Nephron progenitor cell (in vitro differentiated cells): ENCODE measurements around the gene CALML6.

Experiments used
- DNase-seq: peaks from one replicate; pipeline ENCODE4 v3.0.0; 2021
- H3K27ac Mint-ChIP-seq: 2 replicates; pipeline ENCODE4 v1.8.0; 2021; ENCODE audit warnings: mild to moderate bottlenecking, moderate library complexity, mixed read lengths
- H3K27me3 Mint-ChIP-seq: 2 replicates; pipeline ENCODE4 v1.8.0; 2021; ENCODE audit warnings: mild to moderate bottlenecking, low read depth, mixed read lengths; ENCODE audit not compliant: poor library complexity
- H3K36me3 Mint-ChIP-seq: 2 replicates; pipeline ENCODE4 v1.8.0; 2021; ENCODE audit warnings: low read depth, mixed read lengths
- H3K4me1 Mint-ChIP-seq: 2 replicates; pipeline ENCODE4 v1.8.0; 2021; ENCODE audit warnings: mixed read lengths
- H3K4me3 Mint-ChIP-seq: 2 replicates; pipeline ENCODE4 v1.8.0; 2021; ENCODE audit warnings: mild to moderate bottlenecking, moderate library complexity, mixed read lengths
- H3K9me3 Mint-ChIP-seq: 2 replicates; pipeline ENCODE4 v1.8.0; 2021; ENCODE audit warnings: mild to moderate bottlenecking, moderate library complexity, mixed read lengths
- TF ChIP-seq, protein P1 (sequence below): fragments of 200-600 bp; sonication (generic); IDR thresholded peaks from 2 replicates; pipeline ENCODE4 v1.5.0; 2021; ENCODE audit warnings: antibody characterized with exemption

CALML6 gene

DNA sequence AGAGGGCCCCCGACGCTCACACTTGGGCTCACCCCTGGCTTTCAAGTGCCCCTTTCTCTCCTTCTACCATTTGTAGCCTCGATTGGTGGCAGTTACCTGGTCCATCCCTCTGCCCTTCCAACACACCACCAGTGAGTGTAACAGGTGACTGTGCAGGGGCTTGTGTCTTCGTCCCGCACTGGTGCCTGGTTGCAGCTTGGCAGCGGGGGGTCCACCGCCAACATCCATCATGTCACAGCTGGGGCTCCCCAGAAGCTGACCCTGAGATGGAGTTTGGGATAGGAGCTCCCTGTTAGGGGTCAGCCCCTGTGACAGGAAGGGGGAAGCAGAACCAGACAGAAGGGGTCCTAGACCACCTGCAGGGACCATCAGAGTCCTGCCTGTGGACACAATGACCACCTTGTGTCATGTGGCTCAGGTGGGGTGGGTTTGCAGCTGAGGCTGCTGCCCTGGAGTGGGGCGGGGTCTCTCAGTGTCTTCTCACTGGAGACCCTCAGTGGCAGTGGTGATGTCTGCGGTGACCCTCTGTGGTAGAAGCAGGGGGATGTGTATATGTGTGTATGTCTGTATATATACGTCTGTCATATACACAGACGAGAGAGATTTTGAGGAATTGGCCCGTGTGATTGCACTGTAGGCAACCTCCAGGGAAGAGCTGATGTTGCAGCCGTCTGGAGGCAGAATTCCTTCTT is 3.6 kb upstream of the CALML6 start:
- H3K27ac Mint-ChIP-seq: no peak overlapping the region
- no peak for DNase-seq
- peaks cover 43% of the 10 kb centered on the region for H3K4me1 Mint-ChIP-seq
- TF ChIP-seq, protein P1, sequence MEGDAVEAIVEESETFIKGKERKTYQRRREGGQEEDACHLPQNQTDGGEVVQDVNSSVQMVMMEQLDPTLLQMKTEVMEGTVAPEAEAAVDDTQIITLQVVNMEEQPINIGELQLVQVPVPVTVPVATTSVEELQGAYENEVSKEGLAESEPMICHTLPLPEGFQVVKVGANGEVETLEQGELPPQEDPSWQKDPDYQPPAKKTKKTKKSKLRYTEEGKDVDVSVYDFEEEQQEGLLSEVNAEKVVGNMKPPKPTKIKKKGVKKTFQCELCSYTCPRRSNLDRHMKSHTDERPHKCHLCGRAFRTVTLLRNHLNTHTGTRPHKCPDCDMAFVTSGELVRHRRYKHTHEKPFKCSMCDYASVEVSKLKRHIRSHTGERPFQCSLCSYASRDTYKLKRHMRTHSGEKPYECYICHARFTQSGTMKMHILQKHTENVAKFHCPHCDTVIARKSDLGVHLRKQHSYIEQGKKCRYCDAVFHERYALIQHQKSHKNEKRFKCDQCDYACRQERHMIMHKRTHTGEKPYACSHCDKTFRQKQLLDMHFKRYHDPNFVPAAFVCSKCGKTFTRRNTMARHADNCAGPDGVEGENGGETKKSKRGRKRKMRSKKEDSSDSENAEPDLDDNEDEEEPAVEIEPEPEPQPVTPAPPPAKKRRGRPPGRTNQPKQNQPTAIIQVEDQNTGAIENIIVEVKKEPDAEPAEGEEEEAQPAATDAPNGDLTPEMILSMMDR: no peak
- no peaks in the 10 kb centered on the region for H3K36me3 Mint-ChIP-seq
- no peak overlapping the region for H3K4me3 Mint-ChIP-seq
- H3K9me3 Mint-ChIP-seq: no peaks in the 10 kb centered on the region
- peaks cover 9% of the 10 kb centered on the region for H3K27me3 Mint-ChIP-seq

DNA sequence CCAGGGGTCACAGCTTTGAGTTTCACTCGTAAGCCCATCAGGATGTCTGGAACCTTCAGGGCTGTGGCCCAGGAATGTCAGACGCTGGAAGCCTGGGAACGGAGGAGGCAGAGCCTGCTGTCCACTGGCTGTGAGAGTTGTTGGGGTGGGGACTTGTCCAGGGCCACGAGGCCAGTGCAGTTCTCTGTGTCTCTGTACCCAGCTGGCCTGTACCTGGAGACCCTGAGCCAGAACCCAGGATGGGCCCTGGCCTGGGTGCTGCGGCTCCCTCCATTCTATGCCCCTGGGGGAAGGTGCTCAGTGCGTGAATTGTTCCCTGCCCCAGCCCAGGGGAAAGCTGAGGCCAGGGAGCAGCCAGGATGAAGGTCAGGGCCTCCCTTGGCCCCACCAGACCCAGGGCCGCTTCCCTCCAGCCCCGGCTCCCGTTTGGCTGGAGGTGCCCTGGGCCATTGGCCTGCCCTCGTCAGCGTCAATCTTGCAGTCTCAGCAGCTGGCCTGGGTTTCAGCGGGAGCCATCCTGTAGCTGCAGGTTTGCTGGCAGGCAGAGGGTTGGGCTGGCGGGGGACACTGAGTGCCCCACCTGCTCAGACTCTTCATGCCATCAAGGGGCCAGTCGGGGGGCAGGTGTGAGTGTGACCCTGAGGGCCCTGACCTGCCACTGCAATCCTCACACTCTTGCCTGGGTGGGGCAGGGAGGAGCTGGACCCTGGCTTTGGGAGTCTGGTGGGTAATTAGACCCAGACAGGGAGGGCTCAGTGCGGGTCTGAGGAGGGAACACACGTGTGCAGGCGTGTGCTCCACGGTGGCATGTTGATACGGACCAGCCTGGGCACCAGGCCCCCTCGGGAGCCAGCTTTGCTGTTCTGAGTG is 724 bp upstream of the CALML6 start:
- peaks cover 52% of the 10 kb centered on the region for H3K4me1 Mint-ChIP-seq
- H3K27me3 Mint-ChIP-seq: peaks cover 18% of the 10 kb centered on the region
- H3K36me3 Mint-ChIP-seq: no peaks in the 10 kb centered on the region
- H3K27ac Mint-ChIP-seq: peak overlapping the region; percentile 66
- no peaks in the 10 kb centered on the region for H3K9me3 Mint-ChIP-seq
- TF ChIP-seq, protein P1: no peak
- no peak for DNase-seq
- H3K4me3 Mint-ChIP-seq: no peak overlapping the region

DNA sequence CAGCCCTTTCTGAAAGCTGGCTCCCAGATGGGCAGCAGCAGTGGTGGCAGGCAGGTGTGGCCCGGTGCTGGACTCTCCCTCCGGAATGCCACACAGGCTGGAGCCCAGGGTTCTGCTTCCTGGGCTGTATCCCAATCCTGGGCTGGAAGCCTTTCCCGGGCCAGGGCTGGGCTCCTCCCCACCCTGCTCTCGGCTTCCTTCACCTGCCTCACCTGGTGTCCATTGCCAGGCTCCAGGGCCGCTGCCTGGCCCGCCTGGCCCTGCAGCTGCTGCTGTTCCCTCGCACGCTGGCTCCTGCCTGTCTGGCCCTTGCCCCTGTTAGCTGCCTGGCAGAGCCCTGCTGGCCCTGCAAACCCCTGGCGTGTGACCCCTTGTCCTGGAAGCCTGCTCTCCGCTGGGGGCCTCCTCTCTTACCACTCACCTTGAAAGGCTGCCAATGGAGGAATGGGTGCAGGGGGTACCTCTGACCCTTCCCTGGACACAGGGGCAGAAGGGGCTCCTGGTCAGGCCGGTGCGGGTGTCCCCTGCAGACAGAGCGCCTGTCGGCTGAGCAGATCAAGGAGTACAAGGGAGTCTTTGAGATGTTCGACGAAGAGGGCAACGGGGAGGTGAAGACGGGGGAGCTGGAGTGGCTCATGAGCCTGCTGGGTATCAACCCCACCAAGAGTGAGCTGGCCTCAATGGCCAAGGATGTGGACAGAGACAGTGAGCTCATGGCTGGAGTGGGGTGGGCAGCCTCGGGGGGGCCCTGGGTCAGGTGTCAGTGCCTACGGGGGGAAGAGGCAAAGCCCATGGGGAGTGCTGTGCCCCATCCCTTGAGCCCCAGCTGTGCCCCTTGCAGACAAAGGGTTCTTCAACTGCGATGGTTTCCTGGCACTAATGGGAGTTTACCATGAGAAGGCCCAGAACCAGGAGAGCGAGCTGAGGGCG is 1.1 kb downstream of the CALML6 start:
- H3K27me3 Mint-ChIP-seq: peaks cover 16% of the 10 kb centered on the region
- no peak overlapping the region for H3K4me3 Mint-ChIP-seq
- no peaks in the 10 kb centered on the region for H3K36me3 Mint-ChIP-seq
- no peak for DNase-seq
- TF ChIP-seq, protein P1: no peak
- peaks cover 39% of the 10 kb centered on the region for H3K4me1 Mint-ChIP-seq
- no peak overlapping the region for H3K27ac Mint-ChIP-seq
- no peaks in the 10 kb centered on the region for H3K9me3 Mint-ChIP-seq

DNA sequence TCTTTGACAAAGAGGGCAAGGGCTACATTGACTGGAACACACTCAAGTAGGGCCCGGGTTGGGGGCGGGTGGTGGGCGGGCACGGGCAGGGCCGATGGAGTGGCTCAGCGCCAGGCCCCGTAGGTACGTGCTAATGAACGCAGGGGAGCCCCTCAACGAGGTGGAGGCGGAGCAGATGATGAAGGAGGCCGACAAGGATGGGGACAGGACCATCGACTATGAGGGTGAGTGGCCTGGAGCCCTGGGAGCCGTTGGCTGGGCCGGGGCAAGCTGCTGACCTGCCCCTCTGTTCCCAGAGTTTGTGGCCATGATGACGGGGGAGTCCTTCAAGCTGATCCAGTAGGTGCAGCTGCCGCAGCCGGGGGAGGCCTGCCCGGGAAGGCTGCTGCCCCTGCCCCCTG is 1.8 kb downstream of the CALML6 start:
- Mint-ChIP-seq H3K27me3 (peaks cover 14% of the 10 kb centered on the region), H3K4me3 (no peak overlapping the region), H3K27ac (no peak overlapping the region), H3K9me3 (no peaks in the 10 kb centered on the region), H3K4me1 (peaks cover 32% of the 10 kb centered on the region), H3K36me3 (no peaks in the 10 kb centered on the region)
- no peak for DNase-seq
- TF ChIP-seq, protein P1: no peak

DNA sequence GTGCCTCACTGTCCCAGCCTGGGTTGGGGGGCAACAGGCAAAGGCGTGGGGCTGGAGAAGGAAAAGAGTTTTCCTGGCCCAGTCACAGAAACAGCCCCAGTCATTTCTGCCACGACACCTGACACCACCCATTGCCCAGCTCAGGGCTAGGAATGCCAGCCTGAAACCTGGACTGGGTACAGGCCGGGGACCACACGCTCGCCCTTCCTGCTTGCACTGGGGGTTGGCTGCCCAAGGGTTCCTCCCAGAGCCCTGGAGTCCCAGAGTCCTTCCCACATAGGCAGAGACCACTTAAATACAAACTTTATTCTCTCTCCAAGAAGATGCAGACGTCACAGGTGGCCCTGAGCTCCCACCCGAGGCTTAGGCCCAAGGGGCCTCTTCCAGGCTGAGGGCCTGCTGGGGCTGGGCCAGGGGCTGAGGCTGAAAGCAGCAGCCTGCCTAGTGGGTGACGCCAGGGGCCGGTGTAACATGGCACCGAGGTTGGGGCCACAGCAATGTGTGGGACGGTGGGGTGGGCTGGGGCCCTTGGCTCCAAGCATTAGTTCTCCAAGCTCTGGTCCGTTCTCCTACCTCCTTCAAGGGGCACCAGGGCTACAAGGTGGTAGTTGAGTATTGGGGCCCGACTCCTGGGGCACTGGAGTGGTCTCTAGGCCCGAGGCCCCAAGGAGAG is 2.4 kb downstream of the CALML6 start:
- no peaks in the 10 kb centered on the region for H3K36me3 Mint-ChIP-seq
- TF ChIP-seq, protein P1: no peak
- H3K4me1 Mint-ChIP-seq: peaks cover 32% of the 10 kb centered on the region
- H3K4me3 Mint-ChIP-seq: peak overlapping the region; percentile 32
- peaks cover 14% of the 10 kb centered on the region for H3K27me3 Mint-ChIP-seq
- no peak for DNase-seq
- H3K9me3 Mint-ChIP-seq: no peaks in the 10 kb centered on the region
- H3K27ac Mint-ChIP-seq: no peak overlapping the region
